OCI-LY7 (cell line): Measurements from ENCODE around the gene LCMT1. TPM values are rescaled to one million over a fixed set of nuclear protein-coding genes. Genes with fewer than 3 reads are reported as not detected.

Source experiments
- BruUV-seq: library from RNA; stranded (reverse); fragments of 400-500 nt; replicated peaks from 2 replicates; lab custom pipeline; 2021; lab: Mats Ljungman, UMichigan
- CTCF ChIA-PET: fragments of 300-600 bp; sonication (Branson Sonifier 250); formaldehyde crosslinking; loops from one replicate; lab custom pipeline; 2022; ENCODE audit warnings: antibody characterized with exemption; ENCODE audit not compliant: unreplicated experiment; lab: Charles Lee
- POLR2A ChIA-PET: fragments of 300-600 bp; sonication (Branson Sonifier 250); formaldehyde crosslinking; loops from one replicate; lab custom pipeline; 2022; ENCODE audit warnings: antibody characterized with exemption; lab: Charles Lee
- DNase-seq: peaks from one replicate; pipeline ENCODE4 v3.0.0-alpha.2; 2015; ENCODE audit warnings: low spot score
- H2AFZ ChIP-seq: fragments of 200-600 bp; sonication (generic), shearing (Covaris generic); 2 replicates; pipeline ENCODE4 v1.6.1; 2014; ENCODE audit warnings: mild to moderate bottlenecking, antibody characterized with exemption, low read length, moderate library complexity
- H3K27ac ChIP-seq: fragments of 200-600 bp; sonication (generic); 2 replicates; pipeline ENCODE4 v1.5.1; 2014; ENCODE audit warnings: mixed run types, low read depth, mild to moderate bottlenecking, moderate library complexity, low read length, inconsistent platforms; ENCODE audit not compliant: poor library complexity, severe bottlenecking
- H3K36me3 ChIP-seq: fragments of 200-600 bp; sonication (generic); 2 replicates; pipeline ENCODE4 v1.6.1; 2014; ENCODE audit warnings: mild to moderate bottlenecking, antibody characterized with exemption, low read length, moderate library complexity, mixed read lengths; ENCODE audit not compliant: insufficient read depth
- H3K4me1 ChIP-seq: fragments of 200-600 bp; sonication (generic); 2 replicates; pipeline ENCODE4 v1.5.1; 2014; ENCODE audit warnings: mild to moderate bottlenecking, low read length; ENCODE audit not compliant: insufficient read depth, poor library complexity, severe bottlenecking
- H3K4me2 ChIP-seq: fragments of 200-600 bp; sonication (generic); 2 replicates; pipeline ENCODE4 v1.6.1; 2014; ENCODE audit warnings: mild to moderate bottlenecking, low read length
- H3K4me3 ChIP-seq: fragments of 200-600 bp; sonication (generic); 2 replicates; pipeline ENCODE4 v1.5.1; 2014; ENCODE audit warnings: mild to moderate bottlenecking, low read depth, low read length; ENCODE audit not compliant: poor library complexity, severe bottlenecking
- H3K79me2 ChIP-seq: fragments of 200-600 bp; sonication (generic); 2 replicates; pipeline ENCODE4 v1.6.1; 2016; ENCODE audit warnings: low read depth, mild to moderate bottlenecking, low read length, moderate library complexity, mixed read lengths; ENCODE audit not compliant: insufficient read depth
- H3K9me2 ChIP-seq: fragments of 200-600 bp; sonication (generic); 2 replicates; pipeline ENCODE4 v1.6.1; 2016; ENCODE audit warnings: mild to moderate bottlenecking, low read length, mixed read lengths; ENCODE audit not compliant: insufficient read depth
- H3K9me3 ChIP-seq: fragments of 200-600 bp; sonication (generic); 2 replicates; pipeline ENCODE4 v1.6.1; 2014; ENCODE audit warnings: mild to moderate bottlenecking, mixed run types, low read length, mixed read lengths
- H4K20me1 ChIP-seq: fragments of 200-600 bp; sonication (generic); 2 replicates; pipeline ENCODE4 v1.6.1; 2014; ENCODE audit warnings: mild to moderate bottlenecking, antibody characterized with exemption, low read length, moderate library complexity, mixed read lengths; ENCODE audit not compliant: insufficient read depth
- EZH2phosphoT487 ChIP-seq: fragments of 200-600 bp; sonication (generic); IDR thresholded peaks from 2 replicates; pipeline ENCODE4 v1.6.1; 2018; ENCODE audit warnings: low read depth, borderline replicate concordance, mild to moderate bottlenecking, mixed run types, antibody characterized with exemption, low read length, moderate library complexity, mixed read lengths
- intact Hi-C: fragments of 100-400 bp; cut with micrococcal nuclease; formaldehyde crosslinking; loops from one replicate; pipeline ENCODE4 v1.10.0; 2022; ENCODE audit not compliant: unreplicated experiment
- total RNA-seq, 2 experiments: library from RNA; depleted of rRNA in 1 of 2; stranded (reverse); fragments of >200 nt in 1 of 2; shearing (Covaris generic) in 1 of 2; gene quantifications; 2 replicates each; pipeline ENCODE4 v1.2.3, GENCODE V29; 2014 to 2022
- TF ChIP-seq, protein P1 (sequence below): fragments of 200-600 bp; sonication (generic); conservative IDR thresholded peaks from 2 replicates; pipeline ENCODE4 v1.5.1; 2014; ENCODE audit warnings: mild to moderate bottlenecking, antibody characterized with exemption, low read length, moderate library complexity, mixed read lengths

LCMT1 gene
- total RNA-seq, 2 experiments from 2014 or later, result 19.4 to 42.0 TPM

DNA sequence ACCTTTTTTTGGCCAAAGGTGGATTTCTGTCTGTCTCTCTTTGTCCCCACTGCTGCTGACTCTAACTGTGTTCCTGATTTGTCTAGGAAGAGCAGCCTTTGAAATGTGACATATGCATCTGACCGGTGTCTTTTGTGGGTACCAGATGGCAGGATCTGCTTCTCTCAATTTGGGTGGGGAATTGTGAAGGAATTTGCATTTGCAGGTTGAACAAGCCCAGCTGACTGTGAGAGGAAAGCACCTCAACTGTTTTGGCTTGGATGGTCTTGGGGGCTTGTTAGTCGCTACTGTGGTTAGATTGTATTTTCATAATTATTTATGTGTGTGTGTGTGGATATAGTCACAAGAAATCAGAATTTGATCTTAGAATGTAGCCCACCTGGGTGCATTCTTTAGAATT is 37.7 kb upstream of the LCMT1 start:
- Histone ChIP-seq H3K9me2 (no peaks in the 10 kb centered on the region), H3K9me3 (peaks cover 9% of the 10 kb centered on the region; the same call in 1 of the 2 replicates), H2AFZ (peak overlapping the region; percentile 71), H3K27ac (peak overlapping the region; percentile 78), H3K79me2 (no peaks in the 10 kb centered on the region), H4K20me1 (no peaks in the 10 kb centered on the region), H3K4me3 (peak overlapping the region; percentile 16), H3K36me3 (no peaks in the 10 kb centered on the region), H3K4me2 (peak overlapping the region; percentile 56), H3K4me1 (peaks cover 29% of the 10 kb centered on the region)
- BruUV-seq, result no TSS peak
- intact Hi-C loops, result no loop called here
- POLR2A ChIA-PET, result no interaction called here
- DNase-seq, result peak; percentile 82
- TF ChIP-seq EZH2phosphoT487, result no peak
- TF ChIP-seq, protein P1, sequence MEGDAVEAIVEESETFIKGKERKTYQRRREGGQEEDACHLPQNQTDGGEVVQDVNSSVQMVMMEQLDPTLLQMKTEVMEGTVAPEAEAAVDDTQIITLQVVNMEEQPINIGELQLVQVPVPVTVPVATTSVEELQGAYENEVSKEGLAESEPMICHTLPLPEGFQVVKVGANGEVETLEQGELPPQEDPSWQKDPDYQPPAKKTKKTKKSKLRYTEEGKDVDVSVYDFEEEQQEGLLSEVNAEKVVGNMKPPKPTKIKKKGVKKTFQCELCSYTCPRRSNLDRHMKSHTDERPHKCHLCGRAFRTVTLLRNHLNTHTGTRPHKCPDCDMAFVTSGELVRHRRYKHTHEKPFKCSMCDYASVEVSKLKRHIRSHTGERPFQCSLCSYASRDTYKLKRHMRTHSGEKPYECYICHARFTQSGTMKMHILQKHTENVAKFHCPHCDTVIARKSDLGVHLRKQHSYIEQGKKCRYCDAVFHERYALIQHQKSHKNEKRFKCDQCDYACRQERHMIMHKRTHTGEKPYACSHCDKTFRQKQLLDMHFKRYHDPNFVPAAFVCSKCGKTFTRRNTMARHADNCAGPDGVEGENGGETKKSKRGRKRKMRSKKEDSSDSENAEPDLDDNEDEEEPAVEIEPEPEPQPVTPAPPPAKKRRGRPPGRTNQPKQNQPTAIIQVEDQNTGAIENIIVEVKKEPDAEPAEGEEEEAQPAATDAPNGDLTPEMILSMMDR, result no peak
- CTCF ChIA-PET, result no interaction called here

DNA sequence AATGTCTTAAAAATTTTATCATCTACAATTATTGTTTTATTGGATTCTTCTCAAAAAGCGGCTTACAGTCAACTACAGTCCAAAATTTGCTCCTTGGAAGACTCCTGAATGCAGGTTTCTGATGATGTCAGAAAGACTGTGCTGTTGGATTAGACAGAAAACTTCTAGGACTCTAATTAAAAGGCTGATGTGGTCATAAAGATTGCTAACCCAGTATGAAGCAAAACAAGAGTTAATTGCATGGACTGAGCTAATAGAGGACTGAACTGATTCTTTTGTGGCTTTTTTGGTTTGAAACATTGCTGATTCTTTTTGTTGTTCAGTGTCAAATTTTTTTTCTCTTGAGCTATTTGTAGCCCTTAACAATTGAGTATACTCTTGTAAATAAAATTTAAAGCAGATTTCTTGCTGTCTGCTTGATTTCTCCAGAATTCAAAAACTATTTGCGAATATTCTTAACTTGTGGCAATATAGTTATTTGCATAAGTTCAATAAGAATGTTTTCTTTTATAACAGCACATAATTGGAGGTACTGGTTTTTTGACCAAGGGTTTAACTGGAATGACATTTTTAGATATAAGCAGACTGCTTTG is 33.1 kb upstream of the LCMT1 start:
- no peak overlapping the region for H3K4me3 ChIP-seq
- ChIA-PET POLR2A (no interaction called here), CTCF (no interaction called here)
- H3K4me1 ChIP-seq, result peaks cover 17% of the 10 kb centered on the region
- H3K9me3 ChIP-seq, result peaks cover 12% of the 10 kb centered on the region; the same call in 1 of the 2 replicates
- H3K79me2 ChIP-seq, result no peaks in the 10 kb centered on the region
- H3K36me3 ChIP-seq, result no peaks in the 10 kb centered on the region; the same call in 1 of the 2 replicates
- peak; percentile 14 for DNase-seq
- no peak overlapping the region for H3K27ac ChIP-seq
- H3K4me2 ChIP-seq, result no peak overlapping the region
- intact Hi-C loops, result no loop called here
- TF ChIP-seq, protein P1, result no peak
- TF ChIP-seq EZH2phosphoT487, result no peak
- no TSS peak for BruUV-seq
- no peaks in the 10 kb centered on the region for H3K9me2 ChIP-seq
- no peaks in the 10 kb centered on the region for H4K20me1 ChIP-seq
- H2AFZ ChIP-seq, result no peak overlapping the region

GRCh38 chr16:25079637-25080378 is 31.7 kb upstream of the LCMT1 start:
- H2AFZ ChIP-seq, result no peak overlapping the region
- intact Hi-C loops, result no loop called here
- no peak overlapping the region for H3K27ac ChIP-seq
- DNase-seq, result no peak
- H3K36me3 ChIP-seq, result no peaks in the 10 kb centered on the region; the same call in 1 of the 2 replicates
- ChIA-PET POLR2A (interaction anchor here (0.6 to 0.7 kb wide), 2 partner anchors 9 to 52 kb away, joined by 3 read pairs; no protein-coding TSS in a partner anchor), CTCF (no interaction called here)
- no peak overlapping the region for H3K4me3 ChIP-seq
- no TSS peak for BruUV-seq
- peaks cover 12% of the 10 kb centered on the region; the same call in 1 of the 2 replicates for H3K9me3 ChIP-seq
- no peaks in the 10 kb centered on the region for H3K9me2 ChIP-seq
- H3K4me1 ChIP-seq, result peaks cover 4% of the 10 kb centered on the region
- no peaks in the 10 kb centered on the region for H3K79me2 ChIP-seq
- no peak overlapping the region for H3K4me2 ChIP-seq
- TF ChIP-seq, protein P1, result no peak
- TF ChIP-seq EZH2phosphoT487, result no peak
- H4K20me1 ChIP-seq, result no peaks in the 10 kb centered on the region
